Measurements from ENCODE around the gene HP. TPM values are rescaled to one million over a fixed set of nuclear protein-coding genes. Genes with fewer than 3 reads are reported as not detected.
A peak's percentile ranks its signal among the peaks of the same experiment; 100 is the strongest.

The HP gene
- total RNA-seq, 1 experiment from 2014 or later, result 9.8 TPM

DNA sequence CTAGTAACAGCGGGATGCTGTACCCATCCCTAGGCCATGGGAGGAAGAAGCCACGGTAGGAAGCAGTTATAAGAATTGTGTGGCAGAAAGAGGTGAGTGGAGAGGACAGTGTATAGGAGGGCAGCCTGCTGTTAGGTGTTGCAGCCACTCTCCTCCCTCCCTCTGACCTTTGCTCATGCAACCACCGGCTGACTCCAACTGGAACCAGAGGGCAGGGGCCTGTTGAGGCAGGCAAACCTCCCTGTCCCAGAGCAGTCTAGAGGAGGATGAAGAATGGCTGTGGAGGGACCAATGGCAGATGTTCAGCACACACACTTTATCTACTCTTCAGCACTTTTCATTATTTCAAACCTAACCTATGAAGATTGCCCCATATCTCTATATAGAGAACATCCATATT lies 36.9 kb downstream of the HP start:
- Histone ChIP-seq H3K36me3 (replicated peaks; ENCODE audit: control insufficient read depth, insufficient read depth, low read length) (peaks cover under 1% of the 10 kb centered on the region; the same call in 1 of the 2 replicates), H3K27me3 (ENCODE audit: control insufficient read depth, insufficient read depth, low read length) (no peaks in the 10 kb centered on the region), H3K4me3 (ENCODE audit: insufficient read depth, low read depth, low read length) (no peak overlapping the region)
- DNase-seq, result no peak

DNA sequence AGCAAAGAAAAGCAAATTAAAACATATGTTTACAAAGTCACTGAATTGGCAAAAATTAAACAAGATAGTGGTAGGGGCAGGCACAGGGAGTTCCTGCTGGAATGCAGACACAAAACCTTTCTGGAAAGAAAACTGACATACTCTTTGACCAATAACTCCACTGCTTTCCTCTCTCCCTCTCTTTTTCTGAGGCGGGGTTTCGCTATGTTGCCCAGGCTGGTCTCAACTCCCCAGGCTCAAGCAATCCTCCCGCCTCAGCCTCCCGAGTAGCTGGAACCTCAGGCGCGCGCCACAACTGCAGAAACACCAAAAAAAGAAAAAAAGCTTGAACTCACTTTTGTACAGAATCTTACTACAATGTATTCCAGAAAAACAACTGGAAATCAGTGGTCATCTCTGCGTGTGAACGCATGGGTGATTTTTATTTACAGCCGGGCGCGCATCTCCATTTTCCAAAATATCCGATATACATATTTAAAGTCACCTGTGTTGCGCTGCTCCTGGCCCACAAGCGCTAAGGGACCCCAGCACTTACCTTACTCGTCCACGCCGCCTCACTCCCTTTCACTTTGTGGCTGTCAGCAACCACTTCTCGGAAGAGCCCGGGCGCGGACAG lies 38.6 kb downstream of the HP start:
- peak; percentile 43 for DNase-seq
- Histone ChIP-seq H3K36me3 (replicated peaks; ENCODE audit: control insufficient read depth, insufficient read depth, low read length) (peaks cover 8% of the 10 kb centered on the region), H3K27me3 (ENCODE audit: control insufficient read depth, insufficient read depth, low read length) (no peaks in the 10 kb centered on the region), H3K4me3 (ENCODE audit: insufficient read depth, low read depth, low read length) (peak overlapping the region; percentile 94)

DNA sequence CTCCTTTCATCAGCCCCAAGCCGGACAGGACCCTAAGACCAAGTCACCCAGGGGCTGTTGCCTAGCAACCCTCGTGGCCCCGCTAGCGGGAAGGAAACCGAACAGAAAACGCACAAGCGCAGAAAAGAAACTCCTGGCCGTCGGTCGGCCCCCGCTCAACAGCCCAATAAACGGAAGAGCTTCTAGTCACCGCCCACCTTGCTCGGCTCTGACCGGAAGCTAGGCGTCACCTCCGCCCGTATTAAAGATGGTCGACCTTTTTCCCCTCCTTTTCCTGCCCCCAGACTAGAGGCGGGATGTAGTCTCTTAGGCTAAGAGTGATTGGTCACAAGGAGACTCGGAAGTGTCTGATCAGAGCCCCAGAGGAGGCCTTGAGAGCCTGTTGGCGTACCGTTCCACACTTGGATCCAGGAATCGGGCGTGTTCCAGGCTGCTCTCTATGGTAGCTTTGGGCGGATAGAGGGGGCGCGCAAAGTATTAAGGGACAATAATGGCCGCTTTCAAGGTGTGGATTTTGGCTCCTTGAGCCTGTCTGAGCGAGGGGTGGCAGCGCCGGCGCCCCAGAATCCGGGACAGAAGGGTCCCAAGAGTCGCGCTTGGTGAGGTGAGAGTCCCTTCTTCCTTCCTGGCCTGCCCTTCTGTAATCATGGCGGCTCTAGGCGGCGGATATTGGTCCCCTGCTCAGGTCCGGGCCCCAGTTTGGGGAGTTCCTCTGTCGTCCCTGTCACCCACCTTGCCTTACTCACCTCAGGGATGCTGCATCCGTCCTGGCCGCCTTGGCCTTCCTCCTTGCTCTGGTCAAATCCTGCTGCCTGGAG lies 39.4 kb downstream of the HP start, which contains the start of the genes DHX38 and TXNL4B:
DHX38 (plus strand) TSS at position 400 of the 818 bp plus-strand sequence. CDS start 2,311 bp downstream, outside the sequence.
TXNL4B (minus strand) TSS at position 173 of the 818 bp plus-strand sequence. CDS start 2,871 bp downstream, outside the sequence.
- peak; percentile 96 for DNase-seq
- no peaks in the 10 kb centered on the region for H3K27me3 ChIP-seq (ENCODE audit: control insufficient read depth, insufficient read depth, low read length)
- H3K36me3 ChIP-seq (replicated peaks; ENCODE audit: control insufficient read depth, insufficient read depth, low read length), result peaks cover 8% of the 10 kb centered on the region
- peak within 1 kb of the TSS; percentile 94 for H3K4me3 ChIP-seq (ENCODE audit: insufficient read depth, low read depth, low read length)

DNA sequence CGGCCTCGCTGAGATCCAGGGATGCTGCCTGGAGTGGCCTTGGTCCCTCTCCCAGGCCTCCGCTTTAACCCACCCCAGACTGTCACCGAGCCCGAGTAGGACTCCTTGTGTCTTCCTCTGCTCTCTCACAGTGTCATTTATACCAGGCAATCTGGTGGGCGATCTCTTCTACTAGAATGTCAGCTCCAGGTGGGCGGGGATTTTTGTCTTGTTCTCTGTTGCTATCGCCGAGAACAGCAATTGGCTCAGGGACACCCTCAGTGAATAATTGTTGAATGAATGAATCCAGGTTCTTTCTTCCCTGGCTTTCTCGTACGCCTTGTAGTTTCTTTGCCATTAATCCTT lies 39.9 kb downstream of the HP start:
- Histone ChIP-seq H3K27me3 (ENCODE audit: control insufficient read depth, insufficient read depth, low read length) (no peaks in the 10 kb centered on the region), H3K4me3 (ENCODE audit: insufficient read depth, low read depth, low read length) (peak overlapping the region; percentile 94), H3K36me3 (replicated peaks; ENCODE audit: control insufficient read depth, insufficient read depth, low read length) (peaks cover 12% of the 10 kb centered on the region)
- no peak for DNase-seq

DNA sequence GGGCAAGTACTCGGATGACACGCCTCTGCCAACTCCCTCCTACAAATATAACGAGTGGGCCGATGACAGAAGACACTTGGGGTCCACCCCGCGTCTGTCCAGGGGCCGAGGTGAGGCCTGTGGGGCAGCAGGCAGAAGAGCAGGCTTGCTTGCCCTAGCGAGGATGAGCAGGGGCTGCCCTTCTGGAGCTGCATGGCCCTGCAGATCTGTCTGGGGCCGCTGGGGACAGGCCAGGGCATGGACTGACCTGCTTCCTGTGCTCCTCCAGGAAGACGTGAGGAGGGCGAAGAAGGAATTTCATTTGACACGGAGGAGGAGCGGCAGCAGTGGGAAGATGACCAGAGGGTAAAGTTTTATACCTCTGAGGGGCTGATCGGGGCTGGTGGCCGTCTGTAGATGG lies 44.6 kb downstream of the HP start:
- H3K27me3 ChIP-seq (ENCODE audit: control insufficient read depth, insufficient read depth, low read length), result no peaks in the 10 kb centered on the region
- peak; percentile 58 for DNase-seq
- no peak overlapping the region for H3K4me3 ChIP-seq (ENCODE audit: insufficient read depth, low read depth, low read length)
- peaks cover 42% of the 10 kb centered on the region for H3K36me3 ChIP-seq (replicated peaks; ENCODE audit: control insufficient read depth, insufficient read depth, low read length)

DNA sequence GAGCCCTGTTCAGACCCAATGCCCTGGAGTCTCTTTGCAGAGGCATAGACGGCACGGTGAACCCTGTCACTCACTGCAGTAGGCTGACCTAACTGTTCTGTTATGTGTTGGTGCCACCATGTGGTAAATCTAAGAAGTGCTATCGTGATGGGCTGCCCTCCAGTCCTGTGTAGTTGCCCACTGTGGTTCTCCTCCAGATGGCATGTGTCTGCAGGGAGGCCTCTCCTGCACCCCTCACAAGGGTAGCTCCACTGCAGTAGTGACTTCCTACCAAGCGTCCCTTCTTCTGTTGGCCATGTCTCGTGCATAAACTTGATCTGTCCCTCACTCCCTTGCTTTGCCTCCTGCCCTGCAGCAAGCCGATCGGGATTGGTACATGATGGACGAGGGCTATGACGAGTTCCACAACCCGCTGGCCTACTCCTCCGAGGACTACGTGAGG lies 45.1 kb downstream of the HP start:
- Histone ChIP-seq H3K36me3 (replicated peaks; ENCODE audit: control insufficient read depth, insufficient read depth, low read length) (peaks cover 46% of the 10 kb centered on the region), H3K4me3 (ENCODE audit: insufficient read depth, low read depth, low read length) (no peak overlapping the region), H3K27me3 (ENCODE audit: control insufficient read depth, insufficient read depth, low read length) (no peaks in the 10 kb centered on the region)
- DNase-seq, result peak; percentile 87

DNA sequence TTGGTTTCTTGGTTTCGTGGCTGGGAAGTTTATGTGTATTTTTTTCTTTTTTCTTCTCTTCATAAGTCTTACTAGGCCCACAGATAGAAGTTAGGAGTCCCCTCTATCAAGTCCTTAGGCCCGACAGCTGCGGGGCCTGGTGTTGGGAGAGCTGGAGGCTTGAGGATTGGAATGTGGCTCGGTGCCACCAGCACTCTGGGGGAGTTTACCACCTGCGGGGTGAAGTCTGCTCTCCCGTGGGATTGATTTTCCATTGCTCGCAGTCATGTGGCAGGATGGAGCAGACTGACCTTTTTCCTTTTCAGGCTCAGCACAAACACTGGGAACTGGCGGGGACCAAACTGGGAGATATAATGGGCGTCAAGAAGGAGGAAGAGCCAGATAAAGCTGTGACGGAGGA lies 46.9 kb downstream of the HP start:
- DNase-seq, result no peak
- Histone ChIP-seq H3K4me3 (ENCODE audit: insufficient read depth, low read depth, low read length) (no peak overlapping the region), H3K36me3 (replicated peaks; ENCODE audit: control insufficient read depth, insufficient read depth, low read length) (peaks cover 62% of the 10 kb centered on the region), H3K27me3 (ENCODE audit: control insufficient read depth, insufficient read depth, low read length) (no peaks in the 10 kb centered on the region)

DNA sequence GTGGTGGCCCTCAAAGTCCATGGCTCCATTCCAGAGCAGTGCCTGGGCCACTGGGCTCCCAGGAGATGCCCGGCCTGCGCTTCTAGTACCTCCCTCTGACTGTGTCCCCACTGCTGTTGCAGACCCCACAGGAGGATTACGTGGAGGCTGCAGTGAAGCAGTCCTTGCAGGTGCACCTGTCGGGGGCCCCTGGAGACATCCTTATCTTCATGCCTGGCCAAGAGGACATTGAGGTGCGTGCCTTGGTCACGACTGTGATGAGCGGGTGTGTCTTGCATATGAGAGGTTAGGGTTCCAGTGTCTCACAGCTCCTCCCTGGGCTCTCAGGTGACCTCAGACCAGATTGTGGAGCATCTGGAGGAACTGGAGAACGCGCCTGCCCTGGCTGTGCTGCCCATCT lies 50.6 kb downstream of the HP start:
- no peak for DNase-seq
- Histone ChIP-seq H3K36me3 (replicated peaks; ENCODE audit: control insufficient read depth, insufficient read depth, low read length) (peaks cover 63% of the 10 kb centered on the region), H3K27me3 (ENCODE audit: control insufficient read depth, insufficient read depth, low read length) (no peaks in the 10 kb centered on the region), H3K4me3 (ENCODE audit: insufficient read depth, low read depth, low read length) (no peak overlapping the region)

DNA sequence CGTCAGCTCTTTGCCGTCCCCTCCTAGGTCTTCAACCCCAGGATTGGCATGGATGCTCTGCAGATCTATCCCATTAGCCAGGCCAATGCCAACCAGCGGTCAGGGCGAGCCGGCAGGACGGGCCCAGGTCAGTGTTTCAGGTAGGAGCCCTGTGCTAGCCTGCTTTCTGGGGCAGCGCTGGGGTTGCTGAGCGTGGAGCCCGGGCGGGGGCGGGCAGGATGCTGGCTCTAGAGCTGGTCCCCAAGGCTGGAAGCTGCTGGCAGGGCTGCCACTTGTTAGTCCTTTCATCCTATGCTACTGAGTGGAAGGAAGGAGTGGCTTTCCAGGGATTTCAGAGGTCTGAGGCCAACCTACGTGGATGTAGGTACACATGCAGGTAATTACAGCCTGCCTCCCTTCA lies 51.7 kb downstream of the HP start:
- H3K4me3 ChIP-seq (ENCODE audit: insufficient read depth, low read depth, low read length), result no peak overlapping the region
- peak; percentile 42 for DNase-seq
- H3K36me3 ChIP-seq (replicated peaks; ENCODE audit: control insufficient read depth, insufficient read depth, low read length), result peaks cover 59% of the 10 kb centered on the region
- no peaks in the 10 kb centered on the region for H3K27me3 ChIP-seq (ENCODE audit: control insufficient read depth, insufficient read depth, low read length)

DNA sequence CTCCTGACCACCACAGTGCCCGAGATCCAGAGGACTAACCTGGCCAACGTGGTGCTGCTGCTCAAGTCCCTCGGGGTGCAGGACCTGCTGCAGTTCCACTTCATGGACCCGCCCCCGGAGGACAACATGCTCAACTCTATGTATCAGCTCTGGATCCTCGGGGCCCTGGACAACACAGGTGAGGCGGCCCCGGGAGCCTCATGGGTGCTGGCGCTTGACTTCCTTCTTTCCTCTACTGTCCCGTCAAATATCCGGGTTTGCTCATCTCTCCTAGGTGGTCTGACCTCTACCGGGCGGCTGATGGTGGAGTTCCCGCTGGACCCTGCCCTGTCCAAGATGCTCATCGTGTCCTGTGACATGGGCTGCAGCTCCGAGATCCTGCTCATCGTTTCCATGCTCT lies 53.1 kb downstream of the HP start:
- Histone ChIP-seq H3K27me3 (ENCODE audit: control insufficient read depth, insufficient read depth, low read length) (no peaks in the 10 kb centered on the region), H3K36me3 (replicated peaks; ENCODE audit: control insufficient read depth, insufficient read depth, low read length) (peaks cover 58% of the 10 kb centered on the region), H3K4me3 (ENCODE audit: insufficient read depth, low read depth, low read length) (no peak overlapping the region)
- DNase-seq, result no peak

DNA sequence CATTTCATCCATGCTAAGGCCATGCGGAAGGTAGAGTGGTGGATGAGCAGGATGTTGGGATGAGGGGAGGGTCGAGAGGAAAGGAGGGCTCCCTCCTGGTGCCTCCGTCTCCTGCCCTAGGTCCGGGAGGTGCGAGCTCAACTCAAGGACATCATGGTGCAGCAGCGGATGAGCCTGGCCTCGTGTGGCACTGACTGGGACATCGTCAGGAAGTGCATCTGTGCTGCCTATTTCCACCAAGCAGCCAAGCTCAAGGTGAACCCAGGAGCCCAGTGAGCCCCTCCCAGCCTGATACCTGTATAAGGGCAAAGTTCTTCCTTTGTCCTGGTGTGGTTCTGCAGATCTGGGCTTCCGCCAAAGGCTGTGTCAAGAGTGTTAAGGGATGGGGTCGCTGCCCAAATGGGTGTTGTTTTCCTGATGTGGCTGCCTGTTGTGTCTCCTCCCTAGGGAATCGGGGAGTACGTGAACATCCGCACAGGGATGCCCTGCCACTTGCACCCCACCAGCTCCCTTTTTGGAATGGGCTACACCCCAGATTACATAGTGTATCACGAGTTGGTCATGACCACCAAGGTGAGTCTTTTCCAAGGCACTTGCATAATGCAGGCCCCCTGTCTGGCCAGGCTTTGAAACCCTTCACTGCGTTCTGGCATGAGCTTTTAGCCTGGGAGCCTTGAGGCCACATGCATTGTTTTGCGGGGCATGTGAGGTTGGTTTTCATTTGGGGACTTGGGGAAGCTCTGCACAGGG lies 54.2 kb downstream of the HP start:
- DNase-seq, result no peak
- no peaks in the 10 kb centered on the region for H3K27me3 ChIP-seq (ENCODE audit: control insufficient read depth, insufficient read depth, low read length)
- no peak overlapping the region for H3K4me3 ChIP-seq (ENCODE audit: insufficient read depth, low read depth, low read length)
- peaks cover 53% of the 10 kb centered on the region for H3K36me3 ChIP-seq (replicated peaks; ENCODE audit: control insufficient read depth, insufficient read depth, low read length)

DNA sequence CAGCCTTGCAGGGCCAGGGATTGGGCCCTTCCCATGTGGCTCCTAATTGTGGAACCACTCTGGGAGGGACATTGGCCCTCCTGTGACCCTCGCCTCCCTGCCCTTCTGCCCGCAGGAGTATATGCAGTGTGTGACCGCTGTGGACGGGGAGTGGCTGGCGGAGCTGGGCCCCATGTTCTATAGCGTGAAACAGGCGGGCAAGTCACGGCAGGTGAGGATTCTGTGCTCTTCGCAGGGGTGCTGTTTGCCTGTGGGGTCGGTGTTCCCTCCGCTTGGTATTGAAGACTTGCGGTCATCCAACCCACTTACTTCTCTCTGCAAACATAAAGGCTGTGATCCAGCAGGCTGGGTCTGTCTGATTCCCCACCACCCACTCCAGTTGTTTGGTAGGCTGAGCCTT lies 55.0 kb downstream of the HP start:
- no peak for DNase-seq
- H3K36me3 ChIP-seq (replicated peaks; ENCODE audit: control insufficient read depth, insufficient read depth, low read length), result peaks cover 45% of the 10 kb centered on the region
- H3K4me3 ChIP-seq (ENCODE audit: insufficient read depth, low read depth, low read length), result no peak overlapping the region
- H3K27me3 ChIP-seq (ENCODE audit: control insufficient read depth, insufficient read depth, low read length), result no peaks in the 10 kb centered on the region

DNA sequence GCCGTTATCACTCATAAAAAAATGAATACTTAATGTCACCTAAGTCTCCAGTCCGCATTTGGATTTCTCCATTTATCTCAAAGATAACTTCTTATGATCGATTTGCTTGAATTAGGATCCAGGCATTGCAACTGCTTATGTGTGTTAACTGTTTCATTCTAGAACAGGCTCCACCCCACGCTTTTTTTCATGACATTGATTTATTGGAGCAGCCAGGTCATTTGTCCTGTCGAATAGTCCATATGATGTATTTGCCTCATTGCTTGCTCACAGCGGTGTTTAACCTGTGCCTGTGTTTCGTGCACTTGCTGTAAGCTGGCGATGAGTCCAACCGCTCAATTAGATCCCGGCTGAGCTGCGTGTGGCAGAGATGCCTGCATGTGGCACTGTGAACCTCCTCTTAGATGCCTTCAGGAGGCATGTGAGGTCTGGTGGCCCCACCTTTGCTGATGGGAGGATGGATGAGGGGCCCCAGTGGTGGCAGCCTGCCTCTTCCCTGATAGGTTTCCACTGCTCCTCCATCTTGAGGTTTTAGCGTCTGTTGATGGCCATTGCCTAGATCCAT lies 55.7 kb downstream of the HP start:
- no peak for DNase-seq
- peaks cover 39% of the 10 kb centered on the region for H3K36me3 ChIP-seq (replicated peaks; ENCODE audit: control insufficient read depth, insufficient read depth, low read length)
- H3K4me3 ChIP-seq (ENCODE audit: insufficient read depth, low read depth, low read length), result no peak overlapping the region
- H3K27me3 ChIP-seq (ENCODE audit: control insufficient read depth, insufficient read depth, low read length), result no peaks in the 10 kb centered on the region

All from H7 (cell line).